Endothelial cell of umbilical vein (primary cell): ENCODE data around the gene HIP1.

Source experiments
- MYC ChIP-seq: IDR thresholded peaks from one replicate; pipeline ENCODE4 v1.6.1; 2011; ENCODE audit warnings: mild to moderate bottlenecking, low read depth, low read length
- TF ChIP-seq, protein P1 (sequence below), 2 donors: IDR thresholded peaks; 1 replicate in 1 of 2; 2 replicates in 1 of 2; pipeline ENCODE4 v1.5.1; 2011; ENCODE audit warnings: low read length in 2 of 2, mild to moderate bottlenecking in 2 of 2, moderate library complexity in 2 of 2, control low read depth in 1 of 2, inconsistent platforms in 1 of 2, low read depth in 1 of 2; ENCODE audit not compliant: insufficient read depth in 1 of 2; ENCODE audit errors: extremely low read depth in 1 of 2
- TF ChIP-seq, protein P2 (sequence below): IDR thresholded peaks from 2 replicates; pipeline ENCODE4 v1.6.1; 2011; ENCODE audit not compliant: insufficient read depth, insufficient read length

DNA sequence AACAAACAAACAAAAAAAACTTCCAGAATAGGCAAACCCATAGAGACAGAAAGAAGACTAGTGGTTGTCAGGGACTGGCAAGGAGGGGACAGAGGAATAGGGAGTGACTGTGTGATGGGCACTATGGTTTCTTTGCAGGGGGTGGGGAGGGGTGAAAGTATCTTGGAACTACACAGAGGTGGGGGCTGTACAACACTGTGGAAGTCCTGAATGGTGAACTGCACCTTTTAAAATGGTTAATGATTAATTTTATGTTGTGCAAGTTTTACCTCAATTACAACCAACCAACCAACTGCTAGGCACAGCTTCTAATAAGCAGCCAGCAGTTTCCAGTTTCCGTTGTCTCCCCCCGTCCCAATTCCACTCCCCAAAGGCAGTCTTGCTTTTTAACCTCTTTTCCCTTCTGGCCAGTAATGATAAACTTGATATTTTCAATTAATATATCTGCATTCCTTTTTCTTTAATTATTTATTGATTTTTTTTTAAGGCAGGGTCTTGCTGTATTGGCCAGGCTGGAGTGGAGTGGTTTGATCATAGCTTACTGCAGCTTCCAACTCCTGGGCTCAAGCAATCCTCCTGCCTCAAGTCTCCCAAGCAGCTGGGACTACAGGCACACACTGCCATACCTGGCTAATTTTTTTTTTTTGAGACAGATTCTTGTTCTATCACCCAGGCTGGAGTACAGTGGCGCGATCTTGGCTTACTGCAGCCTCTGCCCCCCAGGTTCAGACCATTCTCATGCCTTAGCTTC lies 46.8 kb downstream of the HIP1 start:
- TF ChIP-seq, protein P1, sequence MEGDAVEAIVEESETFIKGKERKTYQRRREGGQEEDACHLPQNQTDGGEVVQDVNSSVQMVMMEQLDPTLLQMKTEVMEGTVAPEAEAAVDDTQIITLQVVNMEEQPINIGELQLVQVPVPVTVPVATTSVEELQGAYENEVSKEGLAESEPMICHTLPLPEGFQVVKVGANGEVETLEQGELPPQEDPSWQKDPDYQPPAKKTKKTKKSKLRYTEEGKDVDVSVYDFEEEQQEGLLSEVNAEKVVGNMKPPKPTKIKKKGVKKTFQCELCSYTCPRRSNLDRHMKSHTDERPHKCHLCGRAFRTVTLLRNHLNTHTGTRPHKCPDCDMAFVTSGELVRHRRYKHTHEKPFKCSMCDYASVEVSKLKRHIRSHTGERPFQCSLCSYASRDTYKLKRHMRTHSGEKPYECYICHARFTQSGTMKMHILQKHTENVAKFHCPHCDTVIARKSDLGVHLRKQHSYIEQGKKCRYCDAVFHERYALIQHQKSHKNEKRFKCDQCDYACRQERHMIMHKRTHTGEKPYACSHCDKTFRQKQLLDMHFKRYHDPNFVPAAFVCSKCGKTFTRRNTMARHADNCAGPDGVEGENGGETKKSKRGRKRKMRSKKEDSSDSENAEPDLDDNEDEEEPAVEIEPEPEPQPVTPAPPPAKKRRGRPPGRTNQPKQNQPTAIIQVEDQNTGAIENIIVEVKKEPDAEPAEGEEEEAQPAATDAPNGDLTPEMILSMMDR (IDR thresholded peaks at IDR 0.05; ENCODE audit: extremely low read depth in 1 of 2, insufficient read depth in 1 of 2, low read depth in 1 of 2, low read length in 2 of 2) = no peak
- TF ChIP-seq MYC = no peak
- TF ChIP-seq, protein P2, sequence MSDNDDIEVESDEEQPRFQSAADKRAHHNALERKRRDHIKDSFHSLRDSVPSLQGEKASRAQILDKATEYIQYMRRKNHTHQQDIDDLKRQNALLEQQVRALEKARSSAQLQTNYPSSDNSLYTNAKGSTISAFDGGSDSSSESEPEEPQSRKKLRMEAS = no peak
